Activated T-helper 2 cell treated with anti-CD3 and anti-CD28 coated beads, Interferon-gamma antibody, Interleukin-2, Interleukin-4, amounts not matched to agents 10 μg/mL and 5 μg/mL and 100 μg/mL, durations not matched to agents 14 hours and 24 hours and 36 hours (primary cell): ENCODE results near the gene RHOBTB1. TPM values are rescaled to one million over a fixed set of nuclear protein-coding genes. Genes with fewer than 3 reads are reported as not detected.
"Not testable (repeated sequence)": the region's sequence is repeated elsewhere in the genome, so short reads cannot be mapped to it uniquely, and the experiment has no call there.

Experiments used
- DNase-seq: peaks from one replicate; pipeline ENCODE4 v3.0.0; 2021; ENCODE audit warnings: low spot score
- H3K27ac Mint-ChIP-seq: one replicate; pipeline ENCODE4 v1.8.0; 2021; ENCODE audit warnings: mixed read lengths
- H3K27me3 Mint-ChIP-seq: one replicate; pipeline ENCODE4 v1.8.0; 2021; ENCODE audit warnings: low read depth, mixed read lengths
- H3K36me3 Mint-ChIP-seq: one replicate; pipeline ENCODE4 v1.8.0; 2021; ENCODE audit warnings: low read depth, mixed read lengths
- H3K4me1 Mint-ChIP-seq: one replicate; pipeline ENCODE4 v1.8.0; 2021; ENCODE audit warnings: low read depth, mixed read lengths
- H3K4me3 Mint-ChIP-seq: one replicate; pipeline ENCODE4 v1.8.0; 2021; ENCODE audit warnings: low read depth, mild to moderate bottlenecking, moderate library complexity, mixed read lengths
- H3K9me3 Mint-ChIP-seq: one replicate; pipeline ENCODE4 v1.8.0; 2021; ENCODE audit warnings: mixed read lengths
- intact Hi-C: fragments of 100-400 bp; cut with micrococcal nuclease; formaldehyde crosslinking; loops from one replicate; pipeline ENCODE4 v1.15.1; 2023
- total RNA-seq: library from RNA; stranded (reverse); gene quantifications from 2 replicates; pipeline ENCODE4 v1.2.3, GENCODE V29; 2022

Gene RHOBTB1
- total RNA-seq, 1 donor from 2014 or later: 0.30 TPM

DNA sequence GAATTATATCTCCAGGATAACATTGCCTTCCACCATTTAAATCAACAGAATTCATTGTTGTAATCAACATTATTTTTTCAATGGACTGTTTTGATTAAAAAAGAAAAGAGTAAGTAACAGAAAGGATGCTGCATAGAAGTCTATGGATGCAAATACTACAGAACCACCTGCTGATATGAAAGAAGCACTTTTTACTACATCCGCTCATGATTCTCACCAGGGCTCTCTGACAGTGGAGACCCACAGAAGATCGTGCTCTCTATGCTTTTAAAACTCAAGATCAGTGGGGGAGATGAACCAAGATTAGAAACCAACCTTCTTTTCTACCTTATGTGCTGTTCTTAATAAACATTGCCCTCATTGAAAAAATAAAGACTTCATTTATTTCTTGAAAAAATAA is 24.4 kb downstream of the RHOBTB1 start:
- no peaks in the 10 kb centered on the region for H3K9me3 Mint-ChIP-seq
- H3K27ac Mint-ChIP-seq: no peak overlapping the region
- no peak for DNase-seq
- H3K4me1 Mint-ChIP-seq: no peaks in the 10 kb centered on the region
- H3K36me3 Mint-ChIP-seq: no peaks in the 10 kb centered on the region
- H3K27me3 Mint-ChIP-seq: peaks cover 2% of the 10 kb centered on the region
- intact Hi-C loops: no loop called here
- H3K4me3 Mint-ChIP-seq: no peak overlapping the region

DNA sequence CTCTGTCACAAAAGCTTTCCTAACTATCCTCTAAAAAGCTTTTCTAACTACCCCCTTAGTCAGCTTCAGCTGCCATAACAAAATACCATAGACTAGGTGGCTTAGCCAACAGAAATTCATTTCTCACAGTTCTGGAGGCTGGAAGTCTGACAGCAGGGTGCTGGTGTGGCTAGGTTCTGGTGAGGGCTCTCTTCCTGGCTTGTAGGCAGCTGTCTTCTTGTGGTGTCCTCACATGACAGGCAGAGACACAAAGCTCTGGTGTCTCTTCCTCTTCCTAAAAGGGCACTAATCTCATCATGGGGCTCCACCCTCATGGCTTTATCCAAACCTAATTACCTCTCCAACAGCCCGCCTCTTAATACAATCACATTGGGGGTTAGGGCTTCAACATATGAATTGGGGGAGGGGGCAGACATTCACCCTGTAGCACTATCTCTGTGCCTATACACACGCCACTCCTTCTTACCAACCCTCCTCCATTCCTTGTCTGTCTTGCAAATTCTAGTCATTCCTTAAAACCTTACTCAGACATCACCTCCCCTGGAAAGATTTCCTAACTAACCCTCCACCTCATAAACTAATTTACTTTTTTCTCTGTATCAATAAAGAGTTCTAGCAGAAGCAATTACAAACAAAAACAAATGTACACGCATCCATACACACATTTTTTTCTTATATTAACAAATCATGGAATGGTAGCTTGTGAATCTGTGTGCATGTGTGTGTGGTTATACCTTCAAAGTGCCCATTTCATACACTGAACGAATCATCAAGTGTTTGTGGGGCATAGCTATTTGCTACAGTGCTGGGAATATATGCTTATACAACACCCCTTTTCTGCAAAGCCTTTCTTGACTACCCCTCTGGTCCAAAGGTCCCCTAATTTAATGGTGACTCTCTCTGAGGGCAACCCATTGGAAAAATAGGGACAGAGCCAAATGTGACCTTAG is 26.4 kb downstream of the RHOBTB1 start:
- H3K9me3 Mint-ChIP-seq: no peaks in the 10 kb centered on the region
- peaks cover 9% of the 10 kb centered on the region for H3K27me3 Mint-ChIP-seq
- DNase-seq: no peak
- no peaks in the 10 kb centered on the region for H3K36me3 Mint-ChIP-seq
- no peaks in the 10 kb centered on the region for H3K4me1 Mint-ChIP-seq
- no peak overlapping the region for H3K27ac Mint-ChIP-seq
- no peak overlapping the region for H3K4me3 Mint-ChIP-seq
- intact Hi-C loops: no loop called here

DNA sequence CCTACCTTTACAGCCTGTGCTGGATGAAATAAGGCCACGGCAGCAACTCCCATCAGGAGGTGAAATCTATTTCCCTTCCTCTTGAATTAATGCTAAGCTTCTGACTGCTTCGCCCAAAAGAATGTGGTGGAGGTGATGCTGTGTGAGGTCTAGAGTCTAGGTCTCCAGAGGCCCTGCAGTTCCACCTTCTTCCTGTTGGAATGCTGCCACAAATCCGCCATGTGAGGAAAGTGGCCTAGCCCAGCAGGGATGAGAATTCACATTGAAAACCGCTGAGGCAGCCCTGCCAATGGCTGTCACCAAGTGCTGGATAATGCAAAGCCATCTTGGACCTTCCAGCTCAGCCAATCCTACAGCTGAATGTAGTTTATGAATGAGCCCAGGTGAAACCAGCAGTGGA is 28.0 kb downstream of the RHOBTB1 start:
- Mint-ChIP-seq H3K4me1 (peaks cover 2% of the 10 kb centered on the region), H3K27me3 (peaks cover 9% of the 10 kb centered on the region), H3K36me3 (no peaks in the 10 kb centered on the region), H3K9me3 (no peaks in the 10 kb centered on the region), H3K4me3 (no peak overlapping the region), H3K27ac (no peak overlapping the region)
- DNase-seq: no peak
- intact Hi-C loops: no loop called here

DNA sequence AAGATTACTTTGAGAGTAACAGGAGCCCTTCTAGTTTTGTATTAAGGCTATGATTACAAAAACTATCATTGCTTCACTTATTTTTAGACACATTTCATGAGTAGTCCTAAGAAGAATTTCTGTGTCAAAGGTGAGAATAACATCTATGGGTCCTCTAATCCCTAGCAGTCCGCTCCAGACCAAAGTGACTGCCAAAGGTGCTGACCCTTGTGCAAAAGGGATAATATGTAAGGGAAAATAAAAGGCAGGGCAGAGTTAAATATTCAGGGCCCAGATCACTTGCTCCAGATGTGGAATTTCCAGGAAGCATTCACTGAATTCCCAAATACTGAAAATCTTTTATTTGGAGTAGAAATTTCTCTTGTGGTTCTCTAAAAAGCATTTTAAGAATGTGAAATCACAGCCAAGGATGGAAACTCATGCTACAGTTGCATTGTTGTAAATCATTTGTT is 29.3 kb downstream of the RHOBTB1 start:
- Mint-ChIP-seq H3K4me3 (no peak overlapping the region), H3K4me1 (peaks cover 8% of the 10 kb centered on the region), H3K27ac (no peak overlapping the region), H3K36me3 (no peaks in the 10 kb centered on the region), H3K27me3 (peaks cover 9% of the 10 kb centered on the region), H3K9me3 (no peaks in the 10 kb centered on the region)
- DNase-seq: no peak
- intact Hi-C loops: no loop called here

DNA sequence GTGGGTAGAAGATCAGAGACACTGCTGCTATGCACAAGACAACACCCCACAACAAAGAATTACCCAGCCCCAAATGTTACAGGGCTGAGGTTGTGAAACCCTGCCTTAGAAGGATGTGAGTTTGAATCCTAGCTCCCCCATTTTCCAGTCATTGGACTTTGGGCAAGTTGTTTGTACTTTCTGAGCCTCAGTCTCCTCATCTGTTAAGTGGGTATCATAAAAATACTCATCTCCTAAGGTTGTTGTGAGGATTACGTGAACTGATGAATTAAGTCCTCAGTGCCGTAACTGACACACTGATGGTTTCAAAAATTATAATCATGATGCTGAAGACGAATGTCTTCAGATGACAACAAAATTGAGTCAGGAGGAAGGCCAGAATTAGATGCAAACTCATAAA is 30.3 kb downstream of the RHOBTB1 start:
- Mint-ChIP-seq H3K4me3 (no peak overlapping the region), H3K4me1 (peaks cover 8% of the 10 kb centered on the region), H3K9me3 (no peaks in the 10 kb centered on the region), H3K27me3 (peaks cover 9% of the 10 kb centered on the region), H3K36me3 (no peaks in the 10 kb centered on the region), H3K27ac (no peak overlapping the region)
- no peak for DNase-seq
- intact Hi-C loops: no loop called here

DNA sequence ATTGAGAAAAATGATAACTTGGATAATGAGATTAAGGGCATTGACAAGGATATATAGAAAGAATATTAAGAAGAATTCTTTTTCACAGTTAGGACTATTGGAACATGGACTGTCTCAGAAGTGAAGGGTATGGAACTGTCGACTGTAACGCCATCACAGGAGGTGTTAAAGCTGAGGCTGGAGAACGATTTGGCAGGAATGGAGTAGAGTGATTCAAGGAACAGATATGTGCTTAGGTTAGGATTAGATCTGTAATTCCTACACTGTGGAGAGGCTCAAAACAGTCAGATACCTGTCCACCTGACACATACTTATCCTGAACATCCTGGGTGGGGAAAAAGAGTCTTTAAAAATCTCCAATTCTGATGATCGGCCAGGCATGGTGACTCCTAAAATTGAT is 30.9 kb downstream of the RHOBTB1 start:
- no peak for DNase-seq
- H3K9me3 Mint-ChIP-seq: no peaks in the 10 kb centered on the region
- H3K4me3 Mint-ChIP-seq: no peak overlapping the region
- H3K36me3 Mint-ChIP-seq: no peaks in the 10 kb centered on the region
- peaks cover 6% of the 10 kb centered on the region for H3K27me3 Mint-ChIP-seq
- H3K27ac Mint-ChIP-seq: no peak overlapping the region
- H3K4me1 Mint-ChIP-seq: peaks cover 8% of the 10 kb centered on the region
- intact Hi-C loops: no loop called here

DNA sequence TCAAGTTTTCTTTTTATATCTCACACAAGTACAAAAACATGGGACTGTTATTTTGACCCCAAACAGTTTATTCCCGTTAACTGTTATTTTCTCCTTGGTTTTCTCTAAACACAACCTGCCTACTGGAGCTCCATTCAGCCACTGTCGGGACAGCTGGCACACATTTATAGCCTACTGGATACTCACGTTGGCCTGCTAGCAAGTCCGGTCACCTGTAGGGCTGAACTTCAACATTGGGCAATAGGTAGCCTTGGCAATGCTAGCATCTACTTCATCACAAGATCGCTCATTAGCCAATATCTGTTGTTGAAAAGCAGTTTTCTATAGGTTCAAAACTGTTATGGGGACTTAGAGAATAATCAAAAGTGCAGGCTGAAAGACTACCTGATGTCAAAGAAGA is 32.3 kb downstream of the RHOBTB1 start:
- Mint-ChIP-seq H3K27ac (no peak overlapping the region), H3K9me3 (no peaks in the 10 kb centered on the region), H3K4me1 (peaks cover 8% of the 10 kb centered on the region), H3K36me3 (no peaks in the 10 kb centered on the region), H3K4me3 (no peak overlapping the region), H3K27me3 (peaks cover 6% of the 10 kb centered on the region)
- no peak for DNase-seq
- intact Hi-C loops: no loop called here

DNA sequence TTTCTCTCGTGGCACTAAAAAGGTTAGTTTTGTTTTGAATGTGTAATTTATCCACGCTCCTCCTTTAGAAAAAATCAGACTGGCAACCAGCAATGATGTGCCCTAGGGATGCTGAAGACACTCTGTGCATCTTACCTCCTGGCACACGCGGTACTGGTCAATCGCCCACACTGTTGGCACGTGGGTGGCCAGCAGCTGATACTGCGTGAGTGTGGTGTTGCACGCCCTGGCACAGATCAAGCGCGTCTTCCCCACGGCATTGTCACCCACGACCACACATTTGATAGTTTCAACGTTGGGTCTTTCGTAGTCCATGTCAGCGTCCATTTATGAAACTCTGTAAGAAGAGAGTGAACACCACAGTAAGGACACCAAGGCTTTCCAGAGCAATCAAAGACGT is 32.8 kb downstream of the RHOBTB1 start:
- peaks cover 8% of the 10 kb centered on the region for H3K4me1 Mint-ChIP-seq
- DNase-seq: no peak
- no peaks in the 10 kb centered on the region for H3K9me3 Mint-ChIP-seq
- intact Hi-C loops: no loop called here
- H3K4me3 Mint-ChIP-seq: no peak overlapping the region
- H3K27me3 Mint-ChIP-seq: peaks cover 6% of the 10 kb centered on the region
- no peaks in the 10 kb centered on the region for H3K36me3 Mint-ChIP-seq
- no peak overlapping the region for H3K27ac Mint-ChIP-seq

DNA sequence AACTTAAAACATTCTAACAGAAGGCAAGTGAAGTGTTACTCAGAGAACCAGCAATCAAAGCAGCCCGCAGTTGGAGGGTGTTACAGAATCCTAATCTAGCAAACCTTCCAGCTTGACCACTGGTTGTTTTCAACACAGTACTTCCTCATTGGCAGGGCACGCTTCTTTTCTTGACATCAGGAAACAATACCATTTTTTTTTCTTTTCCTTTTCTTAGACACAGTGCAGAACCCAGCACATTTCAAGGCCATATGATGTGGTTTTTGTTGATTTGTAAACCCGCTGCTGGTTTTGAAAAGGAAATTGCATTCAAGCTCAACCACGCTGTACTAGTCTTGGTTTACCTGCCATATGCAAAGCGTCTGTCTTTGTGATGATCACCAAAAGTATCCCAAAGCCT is 33.4 kb downstream of the RHOBTB1 start:
- Mint-ChIP-seq H3K4me1 (peaks cover 8% of the 10 kb centered on the region), H3K27ac (no peak overlapping the region), H3K27me3 (peaks cover 6% of the 10 kb centered on the region), H3K9me3 (no peaks in the 10 kb centered on the region), H3K4me3 (peak overlapping the region; percentile 28), H3K36me3 (no peaks in the 10 kb centered on the region)
- intact Hi-C loops: no loop called here
- no peak for DNase-seq

DNA sequence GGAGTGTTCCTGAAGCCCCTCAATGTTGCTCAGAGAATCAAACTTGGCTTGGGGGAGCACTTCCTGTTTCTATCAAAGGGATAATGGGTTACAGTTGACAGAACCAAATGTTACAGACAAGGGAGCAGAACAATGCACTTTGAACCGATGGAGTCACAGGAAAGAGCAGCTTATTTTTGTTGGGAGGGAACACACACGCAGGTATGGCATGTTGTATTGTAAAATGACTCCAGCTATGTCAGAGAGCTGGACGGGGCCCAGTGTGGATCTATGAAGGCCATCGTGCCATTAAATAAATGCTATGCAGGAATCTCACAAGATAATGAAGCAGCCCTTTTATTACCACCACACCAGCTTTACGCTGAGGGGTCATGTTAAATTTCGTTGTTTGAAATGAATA is 35.1 kb downstream of the RHOBTB1 start:
- Mint-ChIP-seq H3K4me3 (no peak overlapping the region), H3K36me3 (no peaks in the 10 kb centered on the region), H3K27ac (no peak overlapping the region), H3K9me3 (no peaks in the 10 kb centered on the region), H3K4me1 (peaks cover 8% of the 10 kb centered on the region), H3K27me3 (peaks cover 5% of the 10 kb centered on the region)
- intact Hi-C loops: no loop called here
- DNase-seq: no peak

DNA sequence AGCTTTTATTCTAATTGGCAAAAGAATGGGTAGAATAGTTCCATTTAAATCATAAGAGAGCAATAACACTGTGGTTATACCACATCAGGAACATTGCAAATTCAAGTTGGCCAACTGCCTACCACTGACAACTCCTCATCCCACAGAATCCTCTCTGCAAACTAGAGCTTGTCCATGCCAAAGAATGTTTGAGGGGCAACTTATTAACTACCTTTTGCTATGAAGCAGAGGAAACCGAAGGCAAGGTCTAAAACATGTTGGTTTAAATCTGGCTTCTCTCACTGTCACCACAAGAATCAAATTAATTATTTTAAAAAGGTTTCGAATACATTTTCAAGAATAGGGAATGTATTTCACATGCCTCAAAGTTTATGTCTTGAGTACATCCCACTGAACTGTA is 36.0 kb downstream of the RHOBTB1 start:
- Mint-ChIP-seq H3K36me3 (no peaks in the 10 kb centered on the region), H3K27me3 (peaks cover under 1% of the 10 kb centered on the region), H3K9me3 (no peaks in the 10 kb centered on the region), H3K4me1 (peaks cover 8% of the 10 kb centered on the region), H3K4me3 (no peak overlapping the region), H3K27ac (no peak overlapping the region)
- DNase-seq: no peak
- intact Hi-C loops: no loop called here

DNA sequence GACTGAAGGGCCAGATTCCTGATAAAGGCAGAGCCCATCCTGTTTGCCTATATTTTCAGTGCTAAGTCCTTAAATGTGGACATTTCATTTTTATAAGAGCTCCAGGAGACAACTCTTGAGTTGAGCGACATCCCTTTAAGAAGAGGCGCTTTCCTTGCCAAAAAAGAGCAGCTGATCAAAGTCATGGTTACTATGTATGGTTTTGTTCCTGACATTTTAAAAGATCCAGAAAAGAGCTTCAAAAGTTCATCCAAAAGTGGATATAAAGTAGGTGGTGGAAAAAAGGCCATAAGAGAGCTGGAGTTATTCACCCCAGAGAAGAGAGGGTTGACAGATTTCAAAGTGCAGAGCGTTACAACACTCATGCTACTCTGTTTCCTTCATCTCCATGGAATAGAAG is 36.7 kb downstream of the RHOBTB1 start:
- peaks cover 8% of the 10 kb centered on the region for H3K4me1 Mint-ChIP-seq
- DNase-seq: no peak
- H3K27me3 Mint-ChIP-seq: no peaks in the 10 kb centered on the region
- no peak overlapping the region for H3K27ac Mint-ChIP-seq
- H3K9me3 Mint-ChIP-seq: no peaks in the 10 kb centered on the region
- no peak overlapping the region for H3K4me3 Mint-ChIP-seq
- intact Hi-C loops: no loop called here
- H3K36me3 Mint-ChIP-seq: no peaks in the 10 kb centered on the region

DNA sequence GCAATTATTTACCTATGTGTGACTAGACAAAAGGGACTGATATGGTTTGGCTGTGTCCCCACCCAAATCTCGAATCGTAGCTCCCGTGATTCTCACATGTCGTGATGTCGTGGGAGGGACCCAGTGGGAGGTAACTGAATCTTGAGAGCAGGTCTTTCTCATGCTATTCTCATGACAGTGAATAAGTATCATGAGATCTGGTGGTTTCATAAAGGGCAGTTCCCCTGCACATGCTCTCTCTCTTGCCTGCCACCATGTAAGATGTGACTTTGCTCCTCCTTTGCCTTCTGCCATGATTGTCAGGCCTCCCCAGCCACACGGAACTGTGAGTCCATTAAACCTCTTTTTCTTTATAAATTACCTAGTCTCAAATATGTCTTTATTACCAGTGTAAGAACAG is 37.2 kb downstream of the RHOBTB1 start:
- intact Hi-C loops, H3K27ac Mint-ChIP-seq, H3K4me3 Mint-ChIP-seq, H3K4me1 Mint-ChIP-seq, H3K36me3 Mint-ChIP-seq, DNase-seq, H3K9me3 Mint-ChIP-seq, H3K27me3 Mint-ChIP-seq: not testable (repeated sequence)
